Glomerular visceral epithelial cell (primary cell): ENCODE results near the gene NXPE1.
"Not testable (repeated sequence)": the region's sequence is repeated elsewhere in the genome, so short reads cannot be mapped to it uniquely, and the experiment has no call there.

Source experiments
- DNase-seq: peaks from one replicate; pipeline ENCODE4 v3.0.0-alpha.2; 2016; ENCODE audit errors: extremely low spot score

The NXPE1 gene

GRCh38 chr11:114559425-114560310 lies at the start of gene NXPE1:
NXPE1 (minus strand) TSS chr11:114559881; CDS start chr11:114551201, 8,680 bp downstream.
- no peak for DNase-seq

GRCh38 chr11:114609429-114609828 lies 49.7 kb upstream of the NXPE1 start:
- DNase-seq: no peak

- DNase-seq: not testable (repeated sequence)
These were observed 48.9 kb upstream of the NXPE1 start for GRCh38 chr11:114608605-114609004.

- no peak for DNase-seq
These were observed 48.2 kb upstream of the NXPE1 start for GRCh38 chr11:114607753-114608459.

- DNase-seq: not testable (repeated sequence)
These were observed 47.1 kb upstream of the NXPE1 start for GRCh38 chr11:114606802-114607075.

- DNase-seq: no peak
These were observed 46.5 kb upstream of the NXPE1 start for GRCh38 chr11:114606003-114606801.

- no peak for DNase-seq
These were observed 45.7 kb upstream of the NXPE1 start for GRCh38 chr11:114605370-114605769.

GRCh38 chr11:114604886-114605285 lies 45.2 kb upstream of the NXPE1 start:
- DNase-seq: no peak

- DNase-seq: no peak
These were observed 44.6 kb upstream of the NXPE1 start for GRCh38 chr11:114604179-114604813.

- DNase-seq: not testable (repeated sequence)
These were observed 43.5 kb upstream of the NXPE1 start for GRCh38 chr11:114603151-114603550.

GRCh38 chr11:114598461-114598860 lies 38.8 kb upstream of the NXPE1 start:
- DNase-seq: no peak

- DNase-seq: no peak
These were observed 36.7 kb upstream of the NXPE1 start for GRCh38 chr11:114596175-114596919.

GRCh38 chr11:114595571-114595970 lies 35.9 kb upstream of the NXPE1 start, which contains the start of gene NXPE4:
NXPE4 (minus strand) TSS chr11:114595786; CDS start chr11:114594759, 1,027 bp downstream.
- DNase-seq: no peak

GRCh38 chr11:114594703-114595102 lies 35.0 kb upstream of the NXPE1 start:
- no peak for DNase-seq

- DNase-seq: no peak
These were observed 27.8 kb upstream of the NXPE1 start for GRCh38 chr11:114587398-114587953.

- DNase-seq: no peak
These were observed 27.1 kb upstream of the NXPE1 start for GRCh38 chr11:114586797-114587196.

- DNase-seq: no peak
These were observed 12.0 kb upstream of the NXPE1 start for GRCh38 chr11:114571712-114572111.

- no peak for DNase-seq
These were observed 10.1 kb upstream of the NXPE1 start for GRCh38 chr11:114569801-114570200.

- no peak for DNase-seq
These were observed 6.6 kb upstream of the NXPE1 start for GRCh38 chr11:114566276-114566675.

GRCh38 chr11:114564831-114565230 lies 5.2 kb upstream of the NXPE1 start:
- DNase-seq: no peak

GRCh38 chr11:114563077-114563476 lies 3.4 kb upstream of the NXPE1 start:
- DNase-seq: no peak
